ENCODE measurements around the gene GRK2. TPM values are rescaled to one million over a fixed set of nuclear protein-coding genes. Genes with fewer than 3 reads are reported as not detected.
A peak's percentile ranks its signal among the peaks of the same experiment; 100 is the strongest.

Gene GRK2
- total and polyA plus RNA-seq, 9 of the 15 experiments (the other 6 are each of a cell fraction or from before 2014, with no cell fraction given), result 0.24 to 95.8 (median 56.5) TPM

DNA sequence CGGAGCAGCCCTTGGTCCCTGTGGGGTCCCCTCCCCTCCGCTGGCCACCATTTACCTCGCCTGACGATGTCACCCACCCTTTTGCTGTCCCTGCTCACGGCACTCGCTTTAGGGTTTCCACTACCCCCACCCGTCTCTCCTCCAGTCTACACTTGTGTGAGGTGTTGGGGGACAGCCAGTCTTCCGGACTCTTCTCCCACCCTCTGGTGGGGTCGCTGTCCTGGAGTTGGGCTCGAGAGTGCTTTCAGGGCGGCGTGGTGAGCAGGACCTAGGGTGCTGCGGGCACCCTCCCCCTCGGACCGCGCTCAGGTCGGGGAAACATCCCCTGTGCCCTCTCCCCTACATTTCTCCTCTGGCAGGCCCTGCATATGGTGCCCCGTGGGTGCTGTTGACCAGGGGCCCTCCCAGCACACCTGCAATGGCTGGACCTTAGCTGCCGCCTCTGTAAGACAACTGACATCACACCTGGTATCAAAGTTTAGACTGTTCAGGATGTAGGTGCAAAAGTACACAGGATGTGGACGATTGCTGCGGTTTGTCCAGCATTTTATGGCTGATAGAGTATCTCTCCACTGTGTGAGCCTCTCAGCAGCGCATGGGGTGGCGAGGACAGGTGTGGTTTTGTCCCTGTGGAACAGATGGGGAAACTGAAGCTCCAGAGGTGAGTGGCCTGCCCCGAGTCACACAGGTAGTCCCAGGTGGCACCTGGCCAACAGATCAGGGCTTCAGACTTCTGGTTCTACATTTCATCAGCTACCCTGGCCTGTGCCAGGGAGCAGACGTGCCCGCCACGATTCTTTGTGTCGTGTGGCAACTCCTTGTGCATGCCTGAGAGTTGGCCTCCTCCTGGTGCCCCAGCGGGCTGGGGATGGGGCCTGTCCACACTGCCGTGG lies 1.2 kb downstream of the GRK2 start (continued):
- TF ChIP-seq THRA (IDR thresholded peaks at IDR 0.05) (no peak), JUN (IDR thresholded peaks at IDR 0.05; ENCODE audit: borderline replicate concordance, low read depth, low read length) (no peak), JUN (CRISPR knock-in tag; IDR thresholded peaks at IDR 0.05; ENCODE audit: borderline replicate concordance) (0 out of 2 replicates have a peak, but pooled peaks have one; percentile 18), KLF1 (tag; IDR thresholded peaks at IDR 0.05) (no peak), THRB (CRISPR knock-in tag; conservative IDR thresholded peaks at IDR 0.05) (no peak), MYNN (IDR thresholded peaks at IDR 0.05) (no peak), MYNN (CRISPR knock-in tag; IDR thresholded peaks at IDR 0.05) (no peak), CBFA2T3 (IDR thresholded peaks at IDR 0.05) (peak; percentile 35; the same call in 1 of the 2 replicates), RBM34 (IDR thresholded peaks at IDR 0.05; ENCODE audit: borderline replicate concordance, insufficient read depth, low read length) (no peak), RREB1 (CRISPR knock-in tag; IDR thresholded peaks at IDR 0.05) (no peak), ZNF717 (CRISPR knock-in tag; IDR thresholded peaks at IDR 0.05) (no peak), NCOR1 (IDR thresholded peaks at IDR 0.05) (no peak), MAZ (CRISPR knock-in tag; conservative IDR thresholded peaks at IDR 0.05 in 1 of 2, IDR thresholded peaks at IDR 0.05 in 1 of 2) (peak in 1 of 2 experiments; percentile 49; a peak in 1 of 4 replicates), SRSF1 (IDR thresholded peaks at IDR 0.05; ENCODE audit: low read depth, low read length) (no peak), HOMEZ (CRISPR knock-in tag; IDR thresholded peaks at IDR 0.05) (no peak), CBFB (CRISPR knock-in tag; IDR thresholded peaks at IDR 0.05) (no peak), MECOM (CRISPR knock-in tag; IDR thresholded peaks at IDR 0.05) (no peak), TCF7L2 (IDR thresholded peaks at IDR 0.05; ENCODE audit: low read depth, low read length) (no peak)

Measured in K562 (cell line).